Osteocyte (in vitro differentiated cells): Measurements from ENCODE around the gene EHD2. TPM values are rescaled to one million over a fixed set of nuclear protein-coding genes. Genes with fewer than 3 reads are reported as not detected.
"Not testable (repeated sequence)": the region's sequence is repeated elsewhere in the genome, so short reads cannot be mapped to it uniquely, and the experiment has no call there.

Source experiments
- DNase-seq: peaks from one replicate; pipeline ENCODE4 v3.0.0; 2021; ENCODE audit warnings: mixed read lengths; ENCODE audit not compliant: unreplicated experiment; ENCODE audit errors: extremely low spot score
- H3K27ac Mint-ChIP-seq: one replicate; pipeline ENCODE4 v1.8.0; 2021; ENCODE audit warnings: mild to moderate bottlenecking, mixed read lengths; ENCODE audit not compliant: unreplicated experiment
- H3K27me3 Mint-ChIP-seq: one replicate; pipeline ENCODE4 v1.8.0; 2021; ENCODE audit warnings: mixed read lengths; ENCODE audit not compliant: unreplicated experiment
- H3K36me3 Mint-ChIP-seq: one replicate; pipeline ENCODE4 v1.8.0; 2021; ENCODE audit warnings: mixed read lengths; ENCODE audit not compliant: unreplicated experiment
- H3K4me1 Mint-ChIP-seq: one replicate; pipeline ENCODE4 v1.8.0; 2021; ENCODE audit warnings: mixed read lengths; ENCODE audit not compliant: unreplicated experiment
- H3K4me3 Mint-ChIP-seq: one replicate; pipeline ENCODE4 v1.8.0; 2021; ENCODE audit warnings: mild to moderate bottlenecking, moderate library complexity, mixed read lengths; ENCODE audit not compliant: unreplicated experiment
- H3K9me3 Mint-ChIP-seq: one replicate; pipeline ENCODE4 v1.8.0; 2021; ENCODE audit warnings: mixed read lengths; ENCODE audit not compliant: unreplicated experiment
- total RNA-seq: library from RNA; stranded (reverse); gene quantifications from 2 replicates; pipeline ENCODE4 v1.2.1, GENCODE V29; 2021
- TF ChIP-seq, protein P1 (sequence below): fragments of 200-600 bp; sonication (generic); IDR thresholded peaks from 2 replicates; pipeline ENCODE4 v1.5.0; 2021; ENCODE audit warnings: antibody characterized with exemption, mild to moderate bottlenecking, moderate library complexity

The EHD2 gene
- total RNA-seq, 1 donor from 2014 or later: 440 TPM

DNA sequence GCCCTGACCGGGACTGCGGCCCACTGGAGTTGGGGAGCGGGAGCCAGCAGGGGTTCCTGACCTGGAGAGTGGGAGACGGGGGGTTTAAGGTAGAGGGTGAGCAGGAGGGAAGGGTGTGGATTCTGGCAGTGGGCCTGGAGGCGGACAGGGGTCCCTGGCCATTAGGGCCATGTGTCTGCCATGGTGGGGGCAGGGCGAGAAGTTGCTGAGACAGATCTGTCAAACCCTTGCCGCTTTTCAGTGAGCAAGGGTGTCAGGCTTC, 53.1 kb downstream of the EHD2 start:
- no peak overlapping the region for H3K27ac Mint-ChIP-seq
- H3K4me1 Mint-ChIP-seq: peaks cover 2% of the 10 kb centered on the region
- H3K9me3 Mint-ChIP-seq: no peaks in the 10 kb centered on the region

GRCh38 chr19:47766670-47767069, 53.4 kb downstream of the EHD2 start:
- Mint-ChIP-seq H3K36me3 (no peaks in the 10 kb centered on the region), H3K4me3 (no peak overlapping the region), H3K27me3 (peaks cover 8% of the 10 kb centered on the region), H3K4me1 (peaks cover 2% of the 10 kb centered on the region), H3K27ac (no peak overlapping the region), H3K9me3 (no peaks in the 10 kb centered on the region)
- no peak for DNase-seq
- TF ChIP-seq, protein P1, sequence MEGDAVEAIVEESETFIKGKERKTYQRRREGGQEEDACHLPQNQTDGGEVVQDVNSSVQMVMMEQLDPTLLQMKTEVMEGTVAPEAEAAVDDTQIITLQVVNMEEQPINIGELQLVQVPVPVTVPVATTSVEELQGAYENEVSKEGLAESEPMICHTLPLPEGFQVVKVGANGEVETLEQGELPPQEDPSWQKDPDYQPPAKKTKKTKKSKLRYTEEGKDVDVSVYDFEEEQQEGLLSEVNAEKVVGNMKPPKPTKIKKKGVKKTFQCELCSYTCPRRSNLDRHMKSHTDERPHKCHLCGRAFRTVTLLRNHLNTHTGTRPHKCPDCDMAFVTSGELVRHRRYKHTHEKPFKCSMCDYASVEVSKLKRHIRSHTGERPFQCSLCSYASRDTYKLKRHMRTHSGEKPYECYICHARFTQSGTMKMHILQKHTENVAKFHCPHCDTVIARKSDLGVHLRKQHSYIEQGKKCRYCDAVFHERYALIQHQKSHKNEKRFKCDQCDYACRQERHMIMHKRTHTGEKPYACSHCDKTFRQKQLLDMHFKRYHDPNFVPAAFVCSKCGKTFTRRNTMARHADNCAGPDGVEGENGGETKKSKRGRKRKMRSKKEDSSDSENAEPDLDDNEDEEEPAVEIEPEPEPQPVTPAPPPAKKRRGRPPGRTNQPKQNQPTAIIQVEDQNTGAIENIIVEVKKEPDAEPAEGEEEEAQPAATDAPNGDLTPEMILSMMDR: no peak

More for the DNA sequence above, 53.1 kb downstream of the EHD2 start:
- Mint-ChIP-seq H3K36me3 (no peaks in the 10 kb centered on the region), H3K4me3 (no peak overlapping the region), H3K27me3 (peaks cover 6% of the 10 kb centered on the region)
- no peak for DNase-seq
- TF ChIP-seq, protein P1: no peak

GRCh38 chr19:47767349-47767748, 54.1 kb downstream of the EHD2 start:
- no peaks in the 10 kb centered on the region for H3K36me3 Mint-ChIP-seq
- H3K9me3 Mint-ChIP-seq: no peaks in the 10 kb centered on the region
- peaks cover 8% of the 10 kb centered on the region for H3K27me3 Mint-ChIP-seq
- peaks cover 2% of the 10 kb centered on the region for H3K4me1 Mint-ChIP-seq
- TF ChIP-seq, protein P1: no peak
- H3K27ac Mint-ChIP-seq: no peak overlapping the region
- no peak for DNase-seq
- H3K4me3 Mint-ChIP-seq: no peak overlapping the region

DNA sequence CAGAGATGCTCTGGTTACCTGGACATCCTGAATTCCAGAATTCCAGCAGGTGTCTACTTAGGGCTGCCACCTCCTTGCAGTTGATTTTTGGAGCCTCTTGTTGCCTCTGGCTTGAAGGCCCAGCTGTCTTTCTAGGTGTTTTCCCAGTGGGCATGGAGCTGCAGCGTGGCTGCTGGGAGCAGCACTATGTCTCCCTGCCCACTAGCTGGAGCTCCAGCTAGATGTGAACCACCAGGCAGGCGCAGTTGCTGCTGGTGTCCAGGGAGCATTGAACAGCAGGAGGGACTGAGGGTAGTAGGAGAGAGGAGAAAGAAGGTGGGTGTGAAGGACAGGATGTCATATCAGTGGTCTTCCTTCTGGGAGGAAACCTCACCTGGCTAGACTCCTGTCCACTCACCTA, 55.4 kb downstream of the EHD2 start:
- H3K27ac Mint-ChIP-seq: no peak overlapping the region
- no peaks in the 10 kb centered on the region for H3K9me3 Mint-ChIP-seq
- H3K36me3 Mint-ChIP-seq: no peaks in the 10 kb centered on the region
- peaks cover 2% of the 10 kb centered on the region for H3K4me1 Mint-ChIP-seq
- TF ChIP-seq, protein P1: no peak
- H3K27me3 Mint-ChIP-seq: peaks cover 8% of the 10 kb centered on the region
- no peak for DNase-seq
- H3K4me3 Mint-ChIP-seq: no peak overlapping the region

GRCh38 chr19:47769534-47769933, 56.3 kb downstream of the EHD2 start:
- peaks cover 8% of the 10 kb centered on the region for H3K27me3 Mint-ChIP-seq
- TF ChIP-seq, protein P1: no peak
- H3K27ac Mint-ChIP-seq: no peak overlapping the region
- no peak overlapping the region for H3K4me3 Mint-ChIP-seq
- H3K4me1 Mint-ChIP-seq: peaks cover 2% of the 10 kb centered on the region
- DNase-seq: no peak
- H3K36me3 Mint-ChIP-seq: no peaks in the 10 kb centered on the region
- no peaks in the 10 kb centered on the region for H3K9me3 Mint-ChIP-seq

GRCh38 chr19:47771291-47771690, 58.1 kb downstream of the EHD2 start:
- not testable (repeated sequence) for H3K27ac Mint-ChIP-seq, H3K4me3 Mint-ChIP-seq

More at GRCh38 chr19:47771291-47771690, 58.1 kb downstream of the EHD2 start:
- not testable (repeated sequence) for H3K27me3 Mint-ChIP-seq, H3K4me1 Mint-ChIP-seq, H3K36me3 Mint-ChIP-seq, DNase-seq, H3K9me3 Mint-ChIP-seq
